HEK293T (cell line): ENCODE data around the gene GLB1L3.

Experiments used
- BHLHE40 ChIP-seq: fragments of 450-650 bp; IDR thresholded peaks from 2 replicates; pipeline ENCODE4 v1.6.1; 2016; ENCODE audit warnings: mild to moderate bottlenecking, moderate library complexity, borderline replicate concordance
- CTBP1 ChIP-seq: fragments of 450-650 bp; IDR thresholded peaks from 2 replicates; pipeline ENCODE4 v1.6.1; 2016; ENCODE audit warnings: borderline replicate concordance
- ELF4 ChIP-seq: fragments of 450-650 bp; IDR thresholded peaks from 2 replicates; pipeline ENCODE4 v1.6.1; 2017; ENCODE audit warnings: antibody characterized with exemption
- FOXA1 ChIP-seq: fragments of 450-650 bp; IDR thresholded peaks from 2 replicates; pipeline ENCODE4 v1.6.1; 2016; ENCODE audit warnings: mild to moderate bottlenecking
- FOXK2 ChIP-seq: fragments of 450-650 bp; IDR thresholded peaks from 2 replicates; pipeline ENCODE4 v1.6.1; 2016; ENCODE audit warnings: mild to moderate bottlenecking
- FOXM1 ChIP-seq: fragments of 450-650 bp; IDR thresholded peaks from 2 replicates; pipeline ENCODE4 v1.6.1; 2017; ENCODE audit warnings: mild to moderate bottlenecking, borderline replicate concordance
- HDGF ChIP-seq: fragments of 450-650 bp; IDR thresholded peaks from 2 replicates; pipeline ENCODE4 v1.6.1; 2017; ENCODE audit warnings: antibody characterized with exemption, borderline replicate concordance
- LEF1 ChIP-seq: fragments of 450-650 bp; IDR thresholded peaks from 2 replicates; pipeline ENCODE4 v1.6.1; 2017; ENCODE audit warnings: mild to moderate bottlenecking, borderline replicate concordance
- NFRKB ChIP-seq: fragments of 450-650 bp; IDR thresholded peaks from 2 replicates; pipeline ENCODE4 v1.6.1; 2016; ENCODE audit warnings: mild to moderate bottlenecking, moderate library complexity
- SP1 ChIP-seq: fragments of 450-650 bp; IDR thresholded peaks from 2 replicates; pipeline ENCODE4 v1.6.1; 2017
- SUZ12 ChIP-seq: fragments of 450-650 bp; IDR thresholded peaks from 2 replicates; pipeline ENCODE4 v1.6.1; 2016; ENCODE audit warnings: mild to moderate bottlenecking
- TARDBP ChIP-seq: fragments of 450-650 bp; IDR thresholded peaks from 2 replicates; pipeline ENCODE4 v1.6.1; 2016
- ZNF384 ChIP-seq: fragments of 450-650 bp; IDR thresholded peaks from 2 replicates; pipeline ENCODE4 v1.6.1; 2016

DNA sequence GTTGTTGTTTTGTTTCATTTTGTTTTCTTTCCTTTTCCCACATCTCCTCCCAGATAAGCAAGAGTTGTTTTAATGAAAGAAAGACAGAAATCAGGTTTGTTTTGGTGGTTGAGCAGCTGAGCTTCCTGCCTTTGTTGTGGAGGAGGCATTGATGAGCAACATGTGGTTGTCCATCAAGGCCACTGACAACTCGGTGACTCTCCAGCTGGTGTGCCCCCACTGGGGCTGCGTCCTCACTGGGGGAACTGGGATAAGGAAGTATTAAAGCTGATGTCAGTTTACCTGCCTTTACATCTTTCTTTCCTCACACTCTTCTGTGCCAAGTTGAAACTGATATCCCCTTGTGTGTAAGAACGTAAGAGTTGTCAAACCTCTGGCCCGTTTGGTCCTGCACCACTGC, 45.8 kb upstream of the GLB1L3 start:
- TF ChIP-seq CTBP1 (no peak), LEF1 (no peak), SP1 (no peak), BHLHE40 (no peak), NFRKB (no peak), HDGF (no peak), FOXM1 (no peak), SUZ12 (no peak), ELF4 (no peak), FOXA1 (no peak), FOXK2 (no peak), ZNF384 (no peak), TARDBP (no peak)
